SK-N-MC (cell line): ENCODE data around the gene IQSEC1.

Experiments used
- EZH2 ChIP-seq: fragments of 200-600 bp; sonication (generic); IDR thresholded peaks from one replicate; pipeline ENCODE4 v1.6.1; 2017; ENCODE audit warnings: antibody characterized with exemption
- FOXP2 ChIP-seq: optimal IDR thresholded peaks from 2 replicates; pipeline ENCODE3; 2011; ENCODE audit warnings: mild to moderate bottlenecking, moderate library complexity; ENCODE audit not compliant: insufficient read depth; ENCODE audit errors: extremely low read length, control extremely low read depth
- POLR2AphosphoS5 ChIP-seq: IDR thresholded peaks from 2 replicates; pipeline ENCODE4 v1.6.1; 2012; ENCODE audit warnings: mild to moderate bottlenecking, low read depth, low read length, borderline replicate concordance

DNA sequence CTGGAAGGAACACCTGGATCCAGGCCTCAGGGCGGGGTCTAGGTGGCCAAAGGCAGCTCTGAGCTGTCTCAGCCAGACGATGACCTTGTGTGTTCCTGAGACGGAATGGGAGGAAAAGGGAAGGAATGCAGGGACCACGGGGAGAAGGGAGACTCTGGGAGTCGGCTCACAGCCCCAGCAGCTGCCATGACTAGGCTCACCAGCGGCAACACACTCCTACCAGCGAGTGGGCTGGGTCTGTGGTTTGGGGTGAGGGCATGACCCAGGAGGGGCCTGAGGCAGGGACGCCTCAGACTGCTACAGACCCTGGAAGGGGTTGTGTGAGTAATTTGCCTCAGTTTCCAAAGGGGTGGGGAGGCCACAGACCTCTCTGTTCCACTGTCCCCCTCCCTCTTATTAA is 19.8 kb downstream of the IQSEC1 start:
- TF ChIP-seq POLR2AphosphoS5 (no peak), EZH2 (no peak), FOXP2 (no peak)
